Measurements from ENCODE around the gene BMP8B.

- no peak for TF ChIP-seq HDAC2 (IDR thresholded peaks at IDR 0.05)
- TF ChIP-seq, protein P1, sequence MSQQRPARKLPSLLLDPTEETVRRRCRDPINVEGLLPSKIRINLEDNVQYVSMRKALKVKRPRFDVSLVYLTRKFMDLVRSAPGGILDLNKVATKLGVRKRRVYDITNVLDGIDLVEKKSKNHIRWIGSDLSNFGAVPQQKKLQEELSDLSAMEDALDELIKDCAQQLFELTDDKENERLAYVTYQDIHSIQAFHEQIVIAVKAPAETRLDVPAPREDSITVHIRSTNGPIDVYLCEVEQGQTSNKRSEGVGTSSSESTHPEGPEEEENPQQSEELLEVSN (IDR thresholded peaks at IDR 0.05; ENCODE audit: borderline replicate concordance, low read depth) = no peak
- TF ChIP-seq, protein P2, sequence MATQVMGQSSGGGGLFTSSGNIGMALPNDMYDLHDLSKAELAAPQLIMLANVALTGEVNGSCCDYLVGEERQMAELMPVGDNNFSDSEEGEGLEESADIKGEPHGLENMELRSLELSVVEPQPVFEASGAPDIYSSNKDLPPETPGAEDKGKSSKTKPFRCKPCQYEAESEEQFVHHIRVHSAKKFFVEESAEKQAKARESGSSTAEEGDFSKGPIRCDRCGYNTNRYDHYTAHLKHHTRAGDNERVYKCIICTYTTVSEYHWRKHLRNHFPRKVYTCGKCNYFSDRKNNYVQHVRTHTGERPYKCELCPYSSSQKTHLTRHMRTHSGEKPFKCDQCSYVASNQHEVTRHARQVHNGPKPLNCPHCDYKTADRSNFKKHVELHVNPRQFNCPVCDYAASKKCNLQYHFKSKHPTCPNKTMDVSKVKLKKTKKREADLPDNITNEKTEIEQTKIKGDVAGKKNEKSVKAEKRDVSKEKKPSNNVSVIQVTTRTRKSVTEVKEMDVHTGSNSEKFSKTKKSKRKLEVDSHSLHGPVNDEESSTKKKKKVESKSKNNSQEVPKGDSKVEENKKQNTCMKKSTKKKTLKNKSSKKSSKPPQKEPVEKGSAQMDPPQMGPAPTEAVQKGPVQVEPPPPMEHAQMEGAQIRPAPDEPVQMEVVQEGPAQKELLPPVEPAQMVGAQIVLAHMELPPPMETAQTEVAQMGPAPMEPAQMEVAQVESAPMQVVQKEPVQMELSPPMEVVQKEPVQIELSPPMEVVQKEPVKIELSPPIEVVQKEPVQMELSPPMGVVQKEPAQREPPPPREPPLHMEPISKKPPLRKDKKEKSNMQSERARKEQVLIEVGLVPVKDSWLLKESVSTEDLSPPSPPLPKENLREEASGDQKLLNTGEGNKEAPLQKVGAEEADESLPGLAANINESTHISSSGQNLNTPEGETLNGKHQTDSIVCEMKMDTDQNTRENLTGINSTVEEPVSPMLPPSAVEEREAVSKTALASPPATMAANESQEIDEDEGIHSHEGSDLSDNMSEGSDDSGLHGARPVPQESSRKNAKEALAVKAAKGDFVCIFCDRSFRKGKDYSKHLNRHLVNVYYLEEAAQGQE (IDR thresholded peaks at IDR 0.05) = no peak
- no peak for TF ChIP-seq KDM1A (IDR thresholded peaks at IDR 0.05; ENCODE audit: low read depth)
- TF ChIP-seq, protein P3, sequence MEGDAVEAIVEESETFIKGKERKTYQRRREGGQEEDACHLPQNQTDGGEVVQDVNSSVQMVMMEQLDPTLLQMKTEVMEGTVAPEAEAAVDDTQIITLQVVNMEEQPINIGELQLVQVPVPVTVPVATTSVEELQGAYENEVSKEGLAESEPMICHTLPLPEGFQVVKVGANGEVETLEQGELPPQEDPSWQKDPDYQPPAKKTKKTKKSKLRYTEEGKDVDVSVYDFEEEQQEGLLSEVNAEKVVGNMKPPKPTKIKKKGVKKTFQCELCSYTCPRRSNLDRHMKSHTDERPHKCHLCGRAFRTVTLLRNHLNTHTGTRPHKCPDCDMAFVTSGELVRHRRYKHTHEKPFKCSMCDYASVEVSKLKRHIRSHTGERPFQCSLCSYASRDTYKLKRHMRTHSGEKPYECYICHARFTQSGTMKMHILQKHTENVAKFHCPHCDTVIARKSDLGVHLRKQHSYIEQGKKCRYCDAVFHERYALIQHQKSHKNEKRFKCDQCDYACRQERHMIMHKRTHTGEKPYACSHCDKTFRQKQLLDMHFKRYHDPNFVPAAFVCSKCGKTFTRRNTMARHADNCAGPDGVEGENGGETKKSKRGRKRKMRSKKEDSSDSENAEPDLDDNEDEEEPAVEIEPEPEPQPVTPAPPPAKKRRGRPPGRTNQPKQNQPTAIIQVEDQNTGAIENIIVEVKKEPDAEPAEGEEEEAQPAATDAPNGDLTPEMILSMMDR (IDR thresholded peaks at IDR 0.05) = peak; percentile 64
- TF ChIP-seq RFX5 (IDR thresholded peaks at IDR 0.05) = no peak
- TF ChIP-seq FOSB (CRISPR knock-in tag; IDR thresholded peaks at IDR 0.05) = no peak
- TF ChIP-seq CHD4 (IDR thresholded peaks at IDR 0.05; ENCODE audit: borderline replicate concordance) = no peak
- TF ChIP-seq POLR2A (IDR thresholded peaks at IDR 0.05; ENCODE audit: low read length) = no peak
- TF ChIP-seq MYC (IDR thresholded peaks at IDR 0.05; ENCODE audit: borderline replicate concordance, low read length) = no peak
- TF ChIP-seq GATA3 (IDR thresholded peaks at IDR 0.05; ENCODE audit: borderline replicate concordance) = no peak
- TF ChIP-seq RAD21 (conservative IDR thresholded peaks at IDR 0.05 in 1 of 2, IDR thresholded peaks at IDR 0.05 in 1 of 2) = peak; percentile 64 to 71
- TF ChIP-seq CHD2 (IDR thresholded peaks at IDR 0.05; ENCODE audit: low read length, partially characterized antibody) = no peak
- TF ChIP-seq, protein P4, sequence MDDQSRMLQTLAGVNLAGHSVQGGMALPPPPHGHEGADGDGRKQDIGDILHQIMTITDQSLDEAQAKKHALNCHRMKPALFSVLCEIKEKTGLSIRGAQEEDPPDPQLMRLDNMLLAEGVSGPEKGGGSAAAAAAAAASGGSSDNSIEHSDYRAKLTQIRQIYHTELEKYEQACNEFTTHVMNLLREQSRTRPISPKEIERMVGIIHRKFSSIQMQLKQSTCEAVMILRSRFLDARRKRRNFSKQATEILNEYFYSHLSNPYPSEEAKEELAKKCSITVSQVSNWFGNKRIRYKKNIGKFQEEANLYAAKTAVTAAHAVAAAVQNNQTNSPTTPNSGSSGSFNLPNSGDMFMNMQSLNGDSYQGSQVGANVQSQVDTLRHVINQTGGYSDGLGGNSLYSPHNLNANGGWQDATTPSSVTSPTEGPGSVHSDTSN (IDR thresholded peaks at IDR 0.05) = no peak
Measured at GRCh38 chr1:39816415-39817090, 27.9 kb upstream of the BMP8B start.
